ENCODE data around the gene CLASP2. TPM values are rescaled to one million over a fixed set of nuclear protein-coding genes. Genes with fewer than 3 reads are reported as not detected.
A peak's percentile ranks its signal among the peaks of the same experiment; 100 is the strongest.
"Not testable (repeated sequence)": the region's sequence is repeated elsewhere in the genome, so short reads cannot be mapped to it uniquely, and the experiment has no call there.

CLASP2 gene
- total and polyA plus RNA-seq, 7 experiments from 2014 or later = 7.4 to 83.8 (median 70.5) TPM

- Histone ChIP-seq H3K9me3 (ENCODE audit: control insufficient read depth in 2 of 3, low read length in 3 of 3) (no peaks in the 10 kb centered on the region), H3K4me3 (ENCODE audit: low read length) (peak overlapping the region; percentile 32), H3K27ac (ENCODE audit: low read depth, low read length) (no peak overlapping the region), H3K27me3 (ENCODE audit: control insufficient read depth in 2 of 2, insufficient read depth in 2 of 2, low read length in 2 of 2) (no peaks in the 10 kb centered on the region), H3K36me3 (ENCODE audit: control insufficient read depth in 2 of 3, insufficient read depth in 3 of 3, low read length in 3 of 3) (no peaks in the 10 kb centered on the region), H3K4me1 (ENCODE audit: control insufficient read depth in 2 of 2, insufficient read depth in 2 of 2, low read length in 2 of 2) (peaks cover 0 to 7% of the 10 kb centered on the region in 2 donors)
- Mint-ChIP-seq H3K4me1 (peaks cover 19 to 67% (median 46%) of the 10 kb centered on the region in 7 donors), H3K9me3 (no peaks in the 10 kb centered on the region), H3K36me3 (peaks cover 0 to 16% (median under 1%) of the 10 kb centered on the region in 5 donors), H3K27ac (peak overlapping the region in 5 of 9 donors; percentile 49 to 87 (median 68)), H3K4me3 (peak overlapping the region in 9 of 10 donors; percentile 67 to 84 (median 79)), H3K27me3 (no peaks in the 10 kb centered on the region)
- ChIA-PET POLR2A (interaction anchor here (0.6 to 1.2 kb wide), 2 partner anchors 15 to 17 kb away, joined by 3 to 4 read pairs; no protein-coding TSS in a partner anchor), CTCF (no interaction called here)
- DNase-seq (no peak), ATAC-seq (no peak)
- intact Hi-C loops (cut with micrococcal nuclease) = loop anchor here in 1 of 2 donors (2.0 kb wide), 1 partner anchor 59 kb away; the partner anchor contains the start of gene CLASP2
Observed at GRCh38 chr3:33659856-33660434, 58.1 kb downstream of the CLASP2 start.

DNA sequence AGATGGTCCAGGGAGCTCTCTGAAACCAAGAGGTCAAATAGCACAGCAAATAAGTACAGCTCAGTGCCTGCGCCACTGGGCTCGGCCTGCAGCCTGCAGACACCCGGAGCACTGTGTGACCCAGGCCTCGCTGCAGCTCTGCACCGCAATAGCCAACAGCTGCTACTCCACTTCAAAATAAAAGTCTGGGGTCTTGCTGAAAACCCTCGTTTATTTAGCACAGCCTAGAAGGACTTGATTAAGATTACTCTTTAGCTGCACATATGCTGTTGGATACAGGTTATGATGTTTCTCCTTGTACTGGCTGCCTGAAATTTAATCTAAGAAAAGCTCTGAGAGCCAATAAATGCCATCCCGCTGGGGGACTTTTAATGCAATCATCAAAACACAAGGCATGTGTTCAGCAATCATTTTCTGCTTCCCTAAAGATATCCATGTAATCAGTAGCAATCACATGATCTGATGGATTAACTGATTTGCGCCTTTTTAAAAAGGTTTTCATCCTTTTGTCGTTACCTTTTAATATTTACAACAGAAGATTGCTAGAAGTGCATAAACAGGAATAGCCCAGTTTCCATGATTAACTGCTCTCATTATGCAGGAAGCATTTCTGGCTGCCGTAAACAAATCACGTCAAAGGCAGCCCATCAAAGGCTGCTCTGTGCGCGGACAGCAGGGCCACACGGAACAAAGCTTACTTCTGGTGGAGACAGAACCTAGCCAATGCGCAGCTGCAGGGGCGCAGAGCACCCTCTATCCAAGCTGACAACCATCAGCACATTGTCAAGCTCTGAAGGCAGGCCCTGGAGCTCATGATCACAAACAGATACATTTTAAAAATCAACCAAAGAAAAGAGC, 58.8 kb downstream of the CLASP2 start:
- ChIA-PET CTCF (interaction anchor here (0.6 kb wide), 1 partner anchor 79 kb away, joined by 3 read pairs; no protein-coding TSS in a partner anchor), POLR2A (interaction anchor here (0.6 to 1.5 kb wide), 4 partner anchors 14 to 140 kb away, joined by 3 to 5 read pairs (median 4); no protein-coding TSS in a partner anchor)
- intact Hi-C loops (cut with micrococcal nuclease) = loop anchor here in 1 of 2 donors (2.0 kb wide), 1 partner anchor 60 kb away; the partner anchor contains the start of gene CLASP2
- H3K9me3 Mint-ChIP-seq = no peaks in the 10 kb centered on the region
- H3K4me3 Mint-ChIP-seq = peak overlapping the region; percentile 43 to 84 (median 78)
- H3K4me1 Mint-ChIP-seq = peaks cover 17 to 65% (median 48%) of the 10 kb centered on the region in 7 donors
- ATAC-seq (peak; percentile 85), DNase-seq (peak in 7 of 9 donors; percentile 27 to 49 (median 36))
- Histone ChIP-seq H3K4me3 (ENCODE audit: low read length) (peak overlapping the region; percentile 32), H3K27ac (ENCODE audit: low read depth, low read length) (no peak overlapping the region), H3K9me3 (ENCODE audit: control insufficient read depth in 2 of 3, low read length in 3 of 3) (no peaks in the 10 kb centered on the region), H3K36me3 (ENCODE audit: control insufficient read depth in 2 of 3, insufficient read depth in 3 of 3, low read length in 3 of 3) (no peaks in the 10 kb centered on the region), H3K4me1 (ENCODE audit: control insufficient read depth in 2 of 2, insufficient read depth in 2 of 2, low read length in 2 of 2) (peaks cover 0 to 7% of the 10 kb centered on the region in 2 donors), H3K27me3 (ENCODE audit: control insufficient read depth in 2 of 2, insufficient read depth in 2 of 2, low read length in 2 of 2) (no peaks in the 10 kb centered on the region)
- no peaks in the 10 kb centered on the region for H3K27me3 Mint-ChIP-seq
- peaks cover 0 to 14% (median 0%) of the 10 kb centered on the region in 5 donors for H3K36me3 Mint-ChIP-seq
- H3K27ac Mint-ChIP-seq = peak overlapping the region in 8 of 9 donors; percentile 10 to 87 (median 56)

DNA sequence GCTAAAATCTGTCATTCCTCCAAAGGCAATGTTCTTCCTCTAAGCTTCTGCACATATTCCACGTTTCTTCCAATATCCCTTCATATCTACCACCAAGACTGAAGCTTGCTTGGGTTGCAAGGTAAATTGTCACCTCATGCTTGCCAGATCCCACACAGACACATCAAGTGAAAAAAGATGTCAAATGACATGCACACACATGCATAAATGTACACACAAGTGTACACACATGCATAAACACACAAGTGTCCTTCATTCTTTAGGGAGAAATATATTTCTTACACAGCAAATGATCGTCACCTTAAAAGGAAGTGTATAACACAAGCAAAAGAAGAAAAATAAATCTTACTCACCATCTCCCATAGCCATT, 59.4 kb downstream of the CLASP2 start:
- peaks cover 0 to 7% of the 10 kb centered on the region in 2 donors for H3K4me1 ChIP-seq (ENCODE audit: control insufficient read depth in 2 of 2, insufficient read depth in 2 of 2, low read length in 2 of 2)
- H3K27ac ChIP-seq (ENCODE audit: low read depth, low read length) = no peak overlapping the region
- no peaks in the 10 kb centered on the region for H3K27me3 ChIP-seq (ENCODE audit: control insufficient read depth in 2 of 2, insufficient read depth in 2 of 2, low read length in 2 of 2)
- H3K9me3 Mint-ChIP-seq = no peaks in the 10 kb centered on the region
- ATAC-seq (no peak), DNase-seq (no peak)
- intact Hi-C loops (cut with micrococcal nuclease) = loop anchor here in 1 of 2 donors (2.0 kb wide), 1 partner anchor 60 kb away; the partner anchor contains the start of gene CLASP2
- ChIA-PET POLR2A (interaction anchor here (0.7 to 1.5 kb wide), 2 partner anchors 61 to 140 kb away, joined by 3 to 5 read pairs; no protein-coding TSS in a partner anchor), CTCF (interaction anchor here (0.6 kb wide), 1 partner anchor 80 kb away, joined by 3 read pairs; no protein-coding TSS in a partner anchor)
- peak overlapping the region in 7 of 9 donors; percentile 11 to 70 (median 39) for H3K27ac Mint-ChIP-seq
- no peaks in the 10 kb centered on the region for H3K27me3 Mint-ChIP-seq
- H3K4me1 Mint-ChIP-seq = peaks cover 17 to 70% (median 53%) of the 10 kb centered on the region in 7 donors
- H3K4me3 Mint-ChIP-seq = peak overlapping the region; percentile 43 to 84 (median 78)
- no peaks in the 10 kb centered on the region for H3K9me3 ChIP-seq (ENCODE audit: control insufficient read depth in 2 of 3, low read length in 3 of 3)
- H3K4me3 ChIP-seq (ENCODE audit: low read length) = peak overlapping the region; percentile 32
- peaks cover 0 to 14% (median 0%) of the 10 kb centered on the region in 5 donors for H3K36me3 Mint-ChIP-seq
- H3K36me3 ChIP-seq (ENCODE audit: control insufficient read depth in 2 of 3, insufficient read depth in 3 of 3, low read length in 3 of 3) = no peaks in the 10 kb centered on the region

- H3K9me3 ChIP-seq (ENCODE audit: control insufficient read depth in 2 of 3, low read length in 3 of 3) = no peaks in the 10 kb centered on the region
- Mint-ChIP-seq H3K27me3 (no peaks in the 10 kb centered on the region), H3K36me3 (peaks cover 0 to 13% (median 0%) of the 10 kb centered on the region in 5 donors), H3K27ac (no peak overlapping the region), H3K4me3 (peak overlapping the region in 7 of 10 donors; percentile 0 to 83 (median 42)), H3K4me1 (peaks cover 17 to 67% (median 53%) of the 10 kb centered on the region in 7 donors), H3K9me3 (no peaks in the 10 kb centered on the region)
- DNase-seq (no peak), ATAC-seq (no peak)
- H3K27me3 ChIP-seq (ENCODE audit: control insufficient read depth in 2 of 2, insufficient read depth in 2 of 2, low read length in 2 of 2) = no peaks in the 10 kb centered on the region
- intact Hi-C loops (cut with micrococcal nuclease) = loop anchor here in 1 of 2 donors (2.0 kb wide), 1 partner anchor 61 kb away; the partner anchor contains the start of gene CLASP2
- H3K27ac ChIP-seq (ENCODE audit: low read depth, low read length) = no peak overlapping the region
- POLR2A ChIA-PET = interaction anchor here (0.7 to 1.5 kb wide), 2 partner anchors 61 to 141 kb away, joined by 3 to 5 read pairs; no protein-coding TSS in a partner anchor
- no peak overlapping the region for H3K4me3 ChIP-seq (ENCODE audit: low read length)
- CTCF ChIA-PET = no interaction called here
- H3K36me3 ChIP-seq (ENCODE audit: control insufficient read depth in 2 of 3, insufficient read depth in 3 of 3, low read length in 3 of 3) = no peaks in the 10 kb centered on the region
- H3K4me1 ChIP-seq (ENCODE audit: control insufficient read depth in 2 of 2, insufficient read depth in 2 of 2, low read length in 2 of 2) = peaks cover 0 to 7% of the 10 kb centered on the region in 2 donors
Observed at GRCh38 chr3:33658039-33658438, 60.0 kb downstream of the CLASP2 start.

DNA sequence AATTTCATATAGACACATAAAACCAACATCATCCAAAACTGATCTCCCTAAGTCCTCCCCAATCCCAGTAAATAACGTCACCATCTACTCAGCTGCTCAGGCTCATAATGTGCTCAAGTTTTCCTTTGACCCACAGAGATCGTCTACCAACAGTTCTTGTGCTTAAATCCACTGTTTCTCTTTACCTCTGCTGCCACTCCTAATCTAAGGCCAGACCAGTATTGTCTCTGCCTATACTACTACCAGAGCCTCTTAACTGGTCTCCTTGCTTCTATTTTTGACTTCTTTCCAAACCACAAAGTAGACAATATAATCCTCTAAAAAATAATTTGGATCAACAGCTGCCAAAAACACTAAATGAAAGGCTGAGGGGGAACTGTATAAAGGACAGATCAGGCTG, 65.3 kb downstream of the CLASP2 start:
- Histone ChIP-seq H3K27ac (ENCODE audit: low read depth, low read length) (no peak overlapping the region), H3K4me3 (ENCODE audit: low read length) (no peak overlapping the region), H3K9me3 (ENCODE audit: control insufficient read depth in 2 of 3, low read length in 3 of 3) (no peaks in the 10 kb centered on the region), H3K27me3 (ENCODE audit: control insufficient read depth in 2 of 2, insufficient read depth in 2 of 2, low read length in 2 of 2) (no peaks in the 10 kb centered on the region), H3K4me1 (ENCODE audit: control insufficient read depth in 2 of 2, insufficient read depth in 2 of 2, low read length in 2 of 2) (no peaks in the 10 kb centered on the region), H3K36me3 (ENCODE audit: control insufficient read depth in 2 of 3, insufficient read depth in 3 of 3, low read length in 3 of 3) (no peaks in the 10 kb centered on the region)
- ChIA-PET POLR2A (no interaction called here), CTCF (no interaction called here)
- peaks cover 0 to 5% (median 0%) of the 10 kb centered on the region in 5 donors for H3K36me3 Mint-ChIP-seq
- intact Hi-C loops (cut with micrococcal nuclease) = no loop called here
- ATAC-seq (no peak), DNase-seq (no peak)
- H3K9me3 Mint-ChIP-seq = no peaks in the 10 kb centered on the region
- no peak overlapping the region for H3K4me3 Mint-ChIP-seq
- no peak overlapping the region for H3K27ac Mint-ChIP-seq
- no peaks in the 10 kb centered on the region for H3K27me3 Mint-ChIP-seq
- peaks cover 0 to 56% (median 31%) of the 10 kb centered on the region in 7 donors for H3K4me1 Mint-ChIP-seq

DNA sequence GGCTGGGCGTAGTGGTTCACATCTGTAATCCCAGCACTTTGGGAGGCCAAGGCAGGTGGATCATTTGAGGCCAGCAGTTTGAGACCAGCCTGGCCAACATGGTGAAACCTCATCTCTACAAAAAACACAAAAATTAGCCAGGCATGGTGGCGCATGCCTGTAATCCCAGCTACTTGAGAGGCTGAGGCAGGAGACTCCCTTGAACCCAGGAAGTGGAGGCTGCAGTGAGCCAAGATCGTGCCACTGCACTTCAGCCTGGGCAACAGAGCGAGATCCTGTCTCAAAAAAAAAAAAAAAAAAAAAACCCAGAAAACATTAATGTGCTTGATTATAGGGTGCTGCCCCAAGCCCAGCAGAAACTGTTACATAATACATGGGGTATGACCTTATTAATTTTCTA, 67.0 kb downstream of the CLASP2 start:
- intact Hi-C loops (cut with micrococcal nuclease); H3K9me3 ChIP-seq (ENCODE audit: control insufficient read depth in 2 of 3, low read length in 3 of 3); H3K27me3 Mint-ChIP-seq; H3K4me3 ChIP-seq (ENCODE audit: low read length); H3K27ac ChIP-seq (ENCODE audit: low read depth, low read length); POLR2A ChIA-PET; H3K36me3 Mint-ChIP-seq; CTCF ChIA-PET; H3K27ac Mint-ChIP-seq; H3K4me3 Mint-ChIP-seq; ATAC-seq; DNase-seq; H3K9me3 Mint-ChIP-seq; H3K27me3 ChIP-seq (ENCODE audit: control insufficient read depth in 2 of 2, insufficient read depth in 2 of 2, low read length in 2 of 2); H3K36me3 ChIP-seq (ENCODE audit: control insufficient read depth in 2 of 3, insufficient read depth in 3 of 3, low read length in 3 of 3); H3K4me1 ChIP-seq (ENCODE audit: control insufficient read depth in 2 of 2, insufficient read depth in 2 of 2, low read length in 2 of 2): not testable (repeated sequence)
- H3K4me1 Mint-ChIP-seq = peaks cover 0 to 51% (median 26%) of the 10 kb centered on the region in 7 donors
